Measurements from ENCODE around the gene INSM2. TPM values are rescaled to one million over a fixed set of nuclear protein-coding genes. Genes with fewer than 3 reads are reported as not detected.

INSM2 gene
- total and polyA plus RNA-seq, 2 of the 13 experiments (the other 11 are each of a cell fraction or from before 2014, with no cell fraction given), result not detected

DNA sequence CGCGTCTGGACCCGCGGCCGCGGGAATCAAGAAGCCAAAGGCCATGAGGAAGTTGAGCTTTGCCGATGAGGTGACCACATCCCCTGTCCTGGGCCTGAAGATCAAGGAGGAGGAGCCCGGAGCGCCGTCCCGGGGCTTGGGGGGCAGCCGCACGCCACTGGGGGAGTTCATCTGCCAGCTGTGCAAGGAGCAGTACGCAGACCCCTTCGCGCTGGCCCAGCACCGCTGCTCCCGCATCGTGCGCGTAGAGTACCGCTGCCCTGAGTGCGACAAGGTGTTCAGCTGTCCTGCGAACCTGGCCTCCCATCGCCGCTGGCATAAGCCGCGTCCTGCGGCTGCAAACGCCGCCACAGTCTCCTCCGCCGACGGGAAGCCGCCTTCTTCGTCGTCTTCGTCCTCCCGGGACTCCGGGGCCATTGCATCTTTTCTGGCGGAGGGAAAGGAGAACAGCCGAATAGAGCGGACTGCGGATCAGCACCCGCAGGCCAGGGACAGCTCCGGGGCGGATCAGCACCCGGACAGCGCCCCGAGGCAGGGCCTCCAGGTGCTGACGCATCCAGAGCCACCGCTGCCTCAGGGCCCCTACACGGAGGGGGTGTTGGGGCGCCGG is 1.0 kb downstream of the INSM2 start (continued):
- TF ChIP-seq, protein P1, sequence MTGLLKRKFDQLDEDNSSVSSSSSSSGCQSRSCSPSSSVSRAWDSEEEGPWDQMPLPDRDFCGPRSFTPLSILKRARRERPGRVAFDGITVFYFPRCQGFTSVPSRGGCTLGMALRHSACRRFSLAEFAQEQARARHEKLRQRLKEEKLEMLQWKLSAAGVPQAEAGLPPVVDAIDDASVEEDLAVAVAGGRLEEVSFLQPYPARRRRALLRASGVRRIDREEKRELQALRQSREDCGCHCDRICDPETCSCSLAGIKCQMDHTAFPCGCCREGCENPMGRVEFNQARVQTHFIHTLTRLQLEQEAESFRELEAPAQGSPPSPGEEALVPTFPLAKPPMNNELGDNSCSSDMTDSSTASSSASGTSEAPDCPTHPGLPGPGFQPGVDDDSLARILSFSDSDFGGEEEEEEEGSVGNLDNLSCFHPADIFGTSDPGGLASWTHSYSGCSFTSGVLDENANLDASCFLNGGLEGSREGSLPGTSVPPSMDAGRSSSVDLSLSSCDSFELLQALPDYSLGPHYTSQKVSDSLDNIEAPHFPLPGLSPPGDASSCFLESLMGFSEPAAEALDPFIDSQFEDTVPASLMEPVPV (CRISPR knock-in tag; IDR thresholded peaks at IDR 0.05), result peak; percentile 100
- TF ChIP-seq ZBTB33 (CRISPR knock-in tag; IDR thresholded peaks at IDR 0.05), result peak; percentile 97
- TF ChIP-seq ZSCAN31 (CRISPR knock-in tag; IDR thresholded peaks at IDR 0.05; ENCODE audit: low read depth), result peak; percentile 100
- peak; percentile 100 for TF ChIP-seq CENPT (CRISPR knock-in tag; IDR thresholded peaks at IDR 0.05; ENCODE audit: low read depth)
- TF ChIP-seq HMG20A (CRISPR knock-in tag; IDR thresholded peaks at IDR 0.05; ENCODE audit: borderline replicate concordance), result peak; percentile 100
- TF ChIP-seq ETV6 (CRISPR knock-in tag; conservative IDR thresholded peaks at IDR 0.05), result peak; percentile 100
- TF ChIP-seq LCORL (IDR thresholded peaks at IDR 0.05), result no peak
- peak; percentile 100 for TF ChIP-seq LCORL (CRISPR knock-in tag; IDR thresholded peaks at IDR 0.05)
- TF ChIP-seq ZNF780A (CRISPR knock-in tag; IDR thresholded peaks at IDR 0.05), result peak; percentile 100
- TF ChIP-seq ZNF253 (CRISPR knock-in tag; IDR thresholded peaks at IDR 0.05; ENCODE audit: borderline replicate concordance), result peak; percentile 100
- TF ChIP-seq POLR2AphosphoS5 (IDR thresholded peaks at IDR 0.05; ENCODE audit: low read depth, low read length), result no peak
- TF ChIP-seq MYNN (CRISPR knock-in tag; IDR thresholded peaks at IDR 0.05; ENCODE audit: low read depth), result peak; percentile 100
- peak; percentile 99 for TF ChIP-seq THAP7 (CRISPR knock-in tag; IDR thresholded peaks at IDR 0.05)
- TF ChIP-seq, protein P2, sequence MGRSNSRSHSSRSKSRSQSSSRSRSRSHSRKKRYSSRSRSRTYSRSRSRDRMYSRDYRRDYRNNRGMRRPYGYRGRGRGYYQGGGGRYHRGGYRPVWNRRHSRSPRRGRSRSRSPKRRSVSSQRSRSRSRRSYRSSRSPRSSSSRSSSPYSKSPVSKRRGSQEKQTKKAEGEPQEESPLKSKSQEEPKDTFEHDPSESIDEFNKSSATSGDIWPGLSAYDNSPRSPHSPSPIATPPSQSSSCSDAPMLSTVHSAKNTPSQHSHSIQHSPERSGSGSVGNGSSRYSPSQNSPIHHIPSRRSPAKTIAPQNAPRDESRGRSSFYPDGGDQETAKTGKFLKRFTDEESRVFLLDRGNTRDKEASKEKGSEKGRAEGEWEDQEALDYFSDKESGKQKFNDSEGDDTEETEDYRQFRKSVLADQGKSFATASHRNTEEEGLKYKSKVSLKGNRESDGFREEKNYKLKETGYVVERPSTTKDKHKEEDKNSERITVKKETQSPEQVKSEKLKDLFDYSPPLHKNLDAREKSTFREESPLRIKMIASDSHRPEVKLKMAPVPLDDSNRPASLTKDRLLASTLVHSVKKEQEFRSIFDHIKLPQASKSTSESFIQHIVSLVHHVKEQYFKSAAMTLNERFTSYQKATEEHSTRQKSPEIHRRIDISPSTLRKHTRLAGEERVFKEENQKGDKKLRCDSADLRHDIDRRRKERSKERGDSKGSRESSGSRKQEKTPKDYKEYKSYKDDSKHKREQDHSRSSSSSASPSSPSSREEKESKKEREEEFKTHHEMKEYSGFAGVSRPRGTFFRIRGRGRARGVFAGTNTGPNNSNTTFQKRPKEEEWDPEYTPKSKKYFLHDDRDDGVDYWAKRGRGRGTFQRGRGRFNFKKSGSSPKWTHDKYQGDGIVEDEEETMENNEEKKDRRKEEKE (IDR thresholded peaks at IDR 0.05), result no peak
- peak; percentile 100 for TF ChIP-seq IRX3 (CRISPR knock-in tag; IDR thresholded peaks at IDR 0.05; ENCODE audit: borderline replicate concordance, low read depth)
- TF ChIP-seq, protein P3, sequence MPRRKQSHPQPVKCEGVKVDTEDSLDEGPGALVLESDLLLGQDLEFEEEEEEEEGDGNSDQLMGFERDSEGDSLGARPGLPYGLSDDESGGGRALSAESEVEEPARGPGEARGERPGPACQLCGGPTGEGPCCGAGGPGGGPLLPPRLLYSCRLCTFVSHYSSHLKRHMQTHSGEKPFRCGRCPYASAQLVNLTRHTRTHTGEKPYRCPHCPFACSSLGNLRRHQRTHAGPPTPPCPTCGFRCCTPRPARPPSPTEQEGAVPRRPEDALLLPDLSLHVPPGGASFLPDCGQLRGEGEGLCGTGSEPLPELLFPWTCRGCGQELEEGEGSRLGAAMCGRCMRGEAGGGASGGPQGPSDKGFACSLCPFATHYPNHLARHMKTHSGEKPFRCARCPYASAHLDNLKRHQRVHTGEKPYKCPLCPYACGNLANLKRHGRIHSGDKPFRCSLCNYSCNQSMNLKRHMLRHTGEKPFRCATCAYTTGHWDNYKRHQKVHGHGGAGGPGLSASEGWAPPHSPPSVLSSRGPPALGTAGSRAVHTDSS (CRISPR knock-in tag; conservative IDR thresholded peaks at IDR 0.05), result 0 out of 2 replicates have a peak, but pooled peaks have one; percentile 63
- TF ChIP-seq FOXA3 (CRISPR knock-in tag; IDR thresholded peaks at IDR 0.05), result peak; percentile 98
- TF ChIP-seq SAFB2 (CRISPR knock-in tag; IDR thresholded peaks at IDR 0.05; ENCODE audit: borderline replicate concordance, low read depth), result peak; percentile 100
- TF ChIP-seq ZNF605 (CRISPR knock-in tag; IDR thresholded peaks at IDR 0.05), result peak; percentile 100
- peak; percentile 98 for TF ChIP-seq ZSCAN22 (CRISPR knock-in tag; IDR thresholded peaks at IDR 0.05)

Measured in HepG2 (cell line).